CD14-positive monocyte (primary cell): ENCODE measurements around the gene RUNX2. TPM values are rescaled to one million over a fixed set of nuclear protein-coding genes. Genes with fewer than 3 reads are reported as not detected.

Experiments used
- DNase-seq, 3 donors: peaks; one replicate each; pipeline ENCODE4 v3.0.0-alpha.2; 2011 to 2022
- H2AFZ ChIP-seq: 2 replicates; pipeline ENCODE4 v1.6.0; 2012; ENCODE audit warnings: mild to moderate bottlenecking, low read depth, low read length, inconsistent platforms; ENCODE audit not compliant: insufficient read depth, poor library complexity, severe bottlenecking
- H3K27ac ChIP-seq, 2 donors: 1 replicate in 1 of 2; 2 replicates in 1 of 2; pipeline ENCODE4 v1.5.1; 2012 to 2013; ENCODE audit warnings: low read length in 2 of 2, control low read depth in 1 of 2, inconsistent platforms in 1 of 2, low read depth in 1 of 2, mild to moderate bottlenecking in 1 of 2
- H3K27me3 ChIP-seq, 2 donors: one replicate each; pipeline versions ENCODE4 v1.6.0 to v1.6.1; 2011 to 2013; ENCODE audit warnings: low read length in 2 of 2; ENCODE audit not compliant: control insufficient read depth in 2 of 2, insufficient read depth in 2 of 2
- H3K36me3 ChIP-seq, 2 donors: replicated peaks in 1 of 2; 1 replicate in 1 of 2; 2 replicates in 1 of 2; pipeline versions ENCODE4 v1.5.1 to v1.6.1; 2012 to 2013; ENCODE audit warnings: low read length in 2 of 2, control low read depth in 1 of 2, inconsistent platforms in 1 of 2, mild to moderate bottlenecking in 1 of 2; ENCODE audit not compliant: insufficient read depth in 2 of 2, control insufficient read depth in 1 of 2
- H3K4me1 ChIP-seq, 2 donors: 1 replicate in 1 of 2; 2 replicates in 1 of 2; pipeline versions ENCODE4 v1.5.1 to v1.6.1; 2012 to 2013; ENCODE audit warnings: low read length in 2 of 2, control low read depth in 1 of 2, inconsistent platforms in 1 of 2, mild to moderate bottlenecking in 1 of 2, moderate library complexity in 1 of 2; ENCODE audit not compliant: insufficient read depth in 2 of 2, control insufficient read depth in 1 of 2
- H3K4me2 ChIP-seq: replicated peaks from 2 replicates; pipeline ENCODE3; 2012; ENCODE audit warnings: low read length, moderate library complexity, mild to moderate bottlenecking; ENCODE audit not compliant: poor library complexity, severe bottlenecking; ENCODE audit errors: extremely low read depth
- H3K4me3 ChIP-seq, 3 experiments: fragments of 200-600 bp in 1 of 3; sonication (generic) in 1 of 3; replicated peaks in 1 of 3; 1 replicate in 2 of 3; 2 replicates in 1 of 3; pipeline ENCODE4 v1.5.1; 2011 to 2013; ENCODE audit warnings: low read length in 3 of 3, mild to moderate bottlenecking in 3 of 3, control low read depth in 2 of 3, low read depth in 2 of 3, inconsistent platforms in 1 of 3, moderate library complexity in 1 of 3
- H3K79me2 ChIP-seq: 2 replicates; pipeline ENCODE4 v1.6.0; 2012; ENCODE audit warnings: mild to moderate bottlenecking, control low read depth, inconsistent platforms, low read length, moderate library complexity; ENCODE audit not compliant: insufficient read depth
- H3K9ac ChIP-seq: 2 replicates; pipeline ENCODE4 v1.6.0; 2017; ENCODE audit warnings: low read length, mild to moderate bottlenecking; ENCODE audit not compliant: insufficient read depth, poor library complexity, severe bottlenecking
- H3K9me3 ChIP-seq, 2 donors: replicated peaks in 1 of 2; 1 replicate in 1 of 2; 2 replicates in 1 of 2; pipeline versions ENCODE4 v1.5.1 to v1.6.1; 2012 to 2013; ENCODE audit warnings: low read length in 2 of 2, control low read depth in 1 of 2; ENCODE audit not compliant: control insufficient read depth in 1 of 2, insufficient read depth in 1 of 2
- H4K20me1 ChIP-seq: 2 replicates; pipeline ENCODE4 v1.6.0; 2012; ENCODE audit warnings: mild to moderate bottlenecking, low read length, control low read depth, moderate library complexity; ENCODE audit not compliant: insufficient read depth
- H3K27ac Mint-ChIP-seq, 7 donors: one replicate each; pipeline ENCODE4 v1.8.0; 2020; ENCODE audit warnings: mild to moderate bottlenecking in 7 of 7, mixed read lengths in 7 of 7, moderate library complexity in 6 of 7, inconsistent platforms in 2 of 7
- H3K27me3 Mint-ChIP-seq, 3 donors: one replicate each; pipeline ENCODE4 v1.8.0; 2021 to 2022; ENCODE audit warnings: low read depth in 3 of 3, mild to moderate bottlenecking in 3 of 3, mixed read lengths in 3 of 3, moderate library complexity in 3 of 3, inconsistent platforms in 1 of 3
- H3K36me3 Mint-ChIP-seq, 2 donors: one replicate each; pipeline ENCODE4 v1.8.0; 2020; ENCODE audit warnings: mixed read lengths in 2 of 2, inconsistent platforms in 1 of 2, mild to moderate bottlenecking in 1 of 2
- H3K4me1 Mint-ChIP-seq: one replicate; pipeline ENCODE4 v1.8.0; 2020; ENCODE audit warnings: mild to moderate bottlenecking, mixed read lengths
- H3K4me3 Mint-ChIP-seq, 2 donors: one replicate each; pipeline ENCODE4 v1.8.0; 2020; ENCODE audit warnings: mild to moderate bottlenecking in 2 of 2, mixed read lengths in 2 of 2, moderate library complexity in 1 of 2
- H3K9me3 Mint-ChIP-seq, 7 donors: one replicate each; pipeline ENCODE4 v1.8.0; 2020 to 2022; ENCODE audit warnings: mixed read lengths in 7 of 7, mild to moderate bottlenecking in 6 of 7, moderate library complexity in 6 of 7, inconsistent platforms in 2 of 7
- CTCF ChIP-seq: fragments of 200-600 bp; IDR thresholded peaks from one replicate; pipeline ENCODE4 v1.8.0; 2022; ENCODE audit warnings: antibody characterized with exemption, mild to moderate bottlenecking
- WGBS: methylation state at CpG from one replicate; pipeline ENCODE4 v1.1.5; 2013; ENCODE audit warnings: missing lambda C conversion rate; ENCODE audit not compliant: insufficient coverage; 5-methylcytosine and 5-hydroxymethylcytosine counted together
- intact Hi-C, 2 donors: fragments of 100-400 bp; cut with micrococcal nuclease; formaldehyde crosslinking; loops; one replicate each; pipeline versions ENCODE4 v1.15.0 to v1.15.1; 2023
- polyA plus RNA-seq, 3 donors: library from polyadenylated mRNA; depleted of rRNA in 1 of 3; unstranded in 2 of 3; stranded (reverse) in 1 of 3; fragments of 300-500 nt in 2 of 3; fragments of >200 nt in 1 of 3; fragmentation: Illumina TruSeq in 2 of 3; gene quantifications; 1 replicate in 2 of 3; 2 replicates in 1 of 3; pipeline ENCODE4 v1.2.3, GENCODE V29; 2012 to 2021

The RUNX2 gene
- polyA plus RNA-seq, 3 donors: 1.3 to 5.0 (median 2.5) TPM

GRCh38 chr6:45382391-45382790, 54.3 kb downstream of the RUNX2 start:
- H3K4me1 ChIP-seq: peaks cover 6 to 18% of the 10 kb centered on the region in 2 donors
- H3K79me2 ChIP-seq: no peaks in the 10 kb centered on the region
- intact Hi-C loops: no loop called here
- DNase-seq: no peak
- H2AFZ ChIP-seq: no peak overlapping the region
- H3K27ac ChIP-seq: no peak overlapping the region
- no peaks in the 10 kb centered on the region for H3K27me3 ChIP-seq
- H3K36me3 ChIP-seq: no peaks in the 10 kb centered on the region
- H3K36me3 Mint-ChIP-seq: no peaks in the 10 kb centered on the region
- no peak overlapping the region for H3K4me3 Mint-ChIP-seq
- H3K9me3 Mint-ChIP-seq: peaks cover 0 to 3% (median 0%) of the 10 kb centered on the region in 7 donors
- no peaks in the 10 kb centered on the region for H3K9me3 ChIP-seq
- no peak overlapping the region for H3K4me2 ChIP-seq
- peaks cover 16% of the 10 kb centered on the region for H3K4me1 Mint-ChIP-seq
- peaks cover 0 to 2% (median 0%) of the 10 kb centered on the region in 3 donors for H3K27me3 Mint-ChIP-seq
- no peak overlapping the region for H3K9ac ChIP-seq
- 100% methylated on average over 1 of the region's 2 CpGs for WGBS
- no peaks in the 10 kb centered on the region for H4K20me1 ChIP-seq
- H3K4me3 ChIP-seq: no peak overlapping the region
- no peak overlapping the region for H3K27ac Mint-ChIP-seq
- TF ChIP-seq CTCF: no peak

- 30% methylated on average over 3 of the region's 3 CpGs for WGBS
- Histone ChIP-seq H3K9me3 (no peaks in the 10 kb centered on the region), H4K20me1 (no peaks in the 10 kb centered on the region), H3K36me3 (no peaks in the 10 kb centered on the region), H3K27ac (no peak overlapping the region), H3K27me3 (no peaks in the 10 kb centered on the region), H2AFZ (no peak overlapping the region), H3K9ac (no peak overlapping the region), H3K4me1 (no peaks in the 10 kb centered on the region), H3K4me3 (no peak overlapping the region), H3K79me2 (no peaks in the 10 kb centered on the region), H3K4me2 (no peak overlapping the region)
- Mint-ChIP-seq H3K27ac (no peak overlapping the region), H3K4me3 (no peak overlapping the region), H3K36me3 (no peaks in the 10 kb centered on the region), H3K4me1 (peaks cover 1% of the 10 kb centered on the region), H3K9me3 (peaks cover 0 to 2% (median 0%) of the 10 kb centered on the region in 7 donors), H3K27me3 (peaks cover 0 to 2% (median 0%) of the 10 kb centered on the region in 3 donors)
- intact Hi-C loops: no loop called here
- no peak for TF ChIP-seq CTCF
- peak; percentile 25 to 61 (median 25) for DNase-seq
These were observed 58.4 kb downstream of the RUNX2 start for GRCh38 chr6:45386501-45386900.
